Measurements from ENCODE around the gene GDF2.

The GDF2 gene

GRCh38 chr10:47314416-47314970 lies 7.8 kb upstream of the GDF2 start:
- no peak for FAIRE-seq

DNA sequence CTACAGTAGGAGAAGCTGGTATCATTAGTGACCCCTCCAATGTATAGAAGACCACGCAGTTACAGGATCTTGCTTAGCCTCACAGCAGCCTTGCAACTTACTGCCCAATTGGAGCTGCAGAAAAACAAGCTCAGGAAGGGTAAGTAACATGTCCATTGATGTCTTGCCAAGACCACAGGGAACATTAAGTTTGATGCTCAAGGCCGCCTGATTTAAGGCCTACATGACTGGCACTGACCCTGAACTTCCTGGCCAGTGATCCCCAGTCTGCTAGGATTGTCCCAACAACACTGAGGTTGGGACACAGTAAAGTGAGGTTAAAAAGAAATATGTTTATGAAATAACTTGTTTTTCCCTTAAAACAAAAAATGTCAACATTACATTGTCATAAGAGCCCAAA lies 6.8 kb upstream of the GDF2 start:
- FAIRE-seq: no peak

GRCh38 chr10:47316131-47316530 lies 6.1 kb upstream of the GDF2 start:
- FAIRE-seq: no peak

- no peak for FAIRE-seq
Measured at GRCh38 chr10:47317251-47317650, 5.0 kb upstream of the GDF2 start.

DNA sequence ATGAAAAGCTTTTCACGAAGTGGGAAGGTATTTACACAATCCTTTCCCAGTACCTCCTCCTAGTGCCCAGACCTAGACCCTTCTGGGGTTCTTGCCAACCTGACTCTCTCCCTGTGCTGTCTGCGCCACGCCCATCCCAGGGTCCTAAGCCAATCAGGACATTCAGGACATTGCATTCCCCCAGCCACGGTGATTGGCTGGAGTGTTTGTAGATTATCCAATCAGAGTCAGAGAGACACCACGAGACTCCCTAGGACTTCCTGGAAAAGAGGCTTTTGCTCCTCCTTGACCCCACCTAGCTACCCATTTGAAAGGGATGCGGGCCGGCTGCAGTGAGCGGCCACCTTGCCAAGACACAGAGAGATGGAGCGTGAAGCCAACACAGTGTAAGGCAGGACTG lies 3.5 kb upstream of the GDF2 start:
- FAIRE-seq: no peak

GRCh38 chr10:47319784-47320183 lies 2.5 kb upstream of the GDF2 start:
- FAIRE-seq: no peak

DNA sequence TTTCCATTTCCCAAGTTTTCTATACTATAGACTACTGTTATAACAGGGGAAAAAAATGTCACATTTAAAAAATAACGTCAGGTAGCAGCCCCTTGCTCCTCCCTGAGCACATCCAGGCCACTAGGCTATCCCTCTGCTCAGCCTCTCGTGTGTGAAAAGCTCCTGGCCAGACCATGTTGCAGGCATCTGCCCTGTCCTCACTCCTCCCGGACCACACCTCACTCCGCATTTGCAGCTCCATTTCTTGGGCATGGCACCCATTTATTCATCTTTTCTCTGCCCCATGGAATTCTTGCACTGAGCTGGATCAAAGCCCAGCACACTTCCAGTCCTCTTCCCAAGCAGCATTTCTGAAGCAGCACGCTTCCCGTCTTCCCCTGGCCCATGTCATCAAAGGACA lies 1.4 kb upstream of the GDF2 start:
- no peak for FAIRE-seq

GRCh38 chr10:47321521-47322195 lies 596 bp upstream of the GDF2 start:
- FAIRE-seq: no peak

- FAIRE-seq: no peak
Measured at GRCh38 chr10:47323087-47323486, 833 bp downstream of the GDF2 start.

- FAIRE-seq: no peak
Measured at GRCh38 chr10:47323636-47324296, 1.5 kb downstream of the GDF2 start.

DNA sequence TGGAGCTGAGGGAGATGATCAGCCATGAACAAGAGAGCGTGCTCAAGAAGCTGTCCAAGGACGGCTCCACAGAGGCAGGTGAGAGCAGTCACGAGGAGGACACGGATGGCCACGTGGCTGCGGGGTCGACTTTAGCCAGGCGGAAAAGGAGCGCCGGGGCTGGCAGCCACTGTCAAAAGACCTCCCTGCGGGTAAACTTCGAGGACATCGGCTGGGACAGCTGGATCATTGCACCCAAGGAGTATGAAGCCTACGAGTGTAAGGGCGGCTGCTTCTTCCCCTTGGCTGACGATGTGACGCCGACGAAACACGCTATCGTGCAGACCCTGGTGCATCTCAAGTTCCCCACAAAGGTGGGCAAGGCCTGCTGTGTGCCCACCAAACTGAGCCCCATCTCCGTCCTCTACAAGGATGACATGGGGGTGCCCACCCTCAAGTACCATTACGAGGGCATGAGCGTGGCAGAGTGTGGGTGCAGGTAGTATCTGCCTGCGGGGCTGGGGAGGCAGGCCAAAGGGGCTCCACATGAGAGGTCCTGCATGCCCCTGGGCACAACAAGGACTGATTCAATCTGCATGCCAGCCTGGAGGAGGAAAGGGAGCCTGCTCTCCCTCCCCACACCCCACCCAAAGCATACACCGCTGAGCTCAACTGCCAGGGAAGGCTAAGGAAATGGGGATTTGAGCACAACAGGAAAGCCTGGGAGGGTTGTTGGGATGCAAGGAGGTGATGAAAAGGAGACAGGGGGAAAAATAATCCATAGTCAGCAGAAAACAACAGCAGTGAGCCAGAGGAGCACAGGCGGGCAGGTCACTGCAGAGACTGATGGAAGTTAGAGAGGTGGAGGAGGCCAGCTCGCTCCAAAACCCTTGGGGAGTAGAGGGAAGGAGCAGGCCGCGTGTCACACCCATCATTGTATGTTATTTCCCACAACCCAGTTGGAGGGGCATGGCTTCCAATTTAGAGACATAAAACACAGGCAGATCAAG lies 3.3 kb downstream of the GDF2 start:
- no peak for FAIRE-seq

- no peak for FAIRE-seq
Measured at GRCh38 chr10:47326306-47326926, 4.2 kb downstream of the GDF2 start.

DNA sequence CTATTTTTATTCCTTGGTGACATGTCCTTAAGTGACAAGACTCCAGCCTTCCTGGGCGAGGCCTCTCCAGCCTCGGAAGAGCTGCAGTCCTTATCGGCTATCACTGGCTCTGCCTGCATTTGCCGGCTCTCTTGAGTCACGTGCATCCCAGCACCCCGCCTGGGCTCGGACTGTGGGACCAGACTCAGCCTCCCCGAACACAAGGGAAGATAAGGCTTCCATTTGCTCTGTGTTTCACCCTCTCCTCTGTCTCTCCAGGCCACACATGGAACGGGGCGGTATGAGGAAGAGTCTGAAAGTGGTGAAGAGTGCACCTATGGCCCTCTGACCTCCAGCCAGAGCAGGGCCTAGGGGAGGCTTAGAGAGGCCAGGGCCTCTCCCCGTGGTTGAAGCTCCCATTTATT lies 4.7 kb downstream of the GDF2 start:
- no peak for FAIRE-seq

DNA sequence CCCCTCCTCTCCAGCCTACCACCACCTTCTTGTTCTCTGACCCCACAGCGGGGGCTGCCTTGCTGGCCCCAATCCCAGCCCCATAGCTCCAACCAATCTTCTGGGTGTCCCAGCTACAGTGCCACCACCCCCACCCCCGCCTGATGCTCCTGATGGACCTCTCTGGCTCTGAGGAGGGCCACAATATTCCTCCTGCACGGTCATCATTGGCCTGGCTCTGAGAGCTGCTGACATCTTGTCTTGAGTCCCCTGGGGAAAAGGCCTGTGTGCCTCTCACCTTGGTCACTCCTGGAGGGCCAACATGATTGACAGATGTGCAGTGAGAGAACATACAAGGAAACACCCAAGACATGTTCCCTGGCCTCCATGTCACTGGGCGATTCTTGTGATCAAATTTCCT lies 7.6 kb downstream of the GDF2 start:
- FAIRE-seq: no peak

- FAIRE-seq: no peak
Measured at GRCh38 chr10:47330366-47330765, 8.1 kb downstream of the GDF2 start.

DNA sequence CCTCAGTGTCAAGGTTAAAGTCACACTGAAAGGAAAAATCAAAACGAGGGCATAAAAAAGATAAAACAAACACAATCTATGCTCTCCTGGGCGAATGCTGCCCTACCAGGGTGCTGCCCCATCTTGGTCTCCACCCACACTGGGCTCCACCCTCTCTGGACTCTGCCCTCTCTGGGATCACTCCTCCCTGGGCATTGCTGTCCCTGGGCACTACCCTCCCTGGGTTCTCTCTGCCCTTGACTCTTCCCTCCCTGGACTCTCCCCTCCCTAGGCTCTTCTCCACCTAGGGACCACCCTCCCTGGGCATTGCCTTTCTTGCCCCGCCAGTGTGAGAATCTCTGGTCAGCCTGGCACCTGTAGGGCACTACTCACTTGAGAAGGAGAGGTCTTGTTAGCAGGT lies 8.6 kb downstream of the GDF2 start:
- FAIRE-seq: no peak

DNA sequence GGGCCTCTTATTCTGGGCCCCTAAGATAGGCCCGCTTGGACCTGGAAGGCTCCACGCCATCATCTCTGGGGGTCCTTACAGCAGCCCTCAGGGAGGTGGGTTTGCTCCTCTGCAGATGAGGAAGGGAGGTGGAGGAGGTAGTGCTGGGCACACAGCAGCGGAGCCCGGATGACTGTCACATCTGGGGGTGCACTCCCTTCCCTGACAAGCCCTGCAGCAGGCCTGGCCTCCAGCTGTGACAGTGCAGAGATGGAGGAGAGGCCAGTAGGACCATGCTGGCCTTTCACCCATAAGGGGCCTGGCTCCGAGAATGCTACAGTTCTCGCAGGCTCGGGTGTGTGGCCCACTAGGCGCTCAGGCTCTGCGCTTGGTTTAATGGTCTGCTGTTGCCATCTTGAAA lies 9.2 kb downstream of the GDF2 start:
- no peak for FAIRE-seq

DNA sequence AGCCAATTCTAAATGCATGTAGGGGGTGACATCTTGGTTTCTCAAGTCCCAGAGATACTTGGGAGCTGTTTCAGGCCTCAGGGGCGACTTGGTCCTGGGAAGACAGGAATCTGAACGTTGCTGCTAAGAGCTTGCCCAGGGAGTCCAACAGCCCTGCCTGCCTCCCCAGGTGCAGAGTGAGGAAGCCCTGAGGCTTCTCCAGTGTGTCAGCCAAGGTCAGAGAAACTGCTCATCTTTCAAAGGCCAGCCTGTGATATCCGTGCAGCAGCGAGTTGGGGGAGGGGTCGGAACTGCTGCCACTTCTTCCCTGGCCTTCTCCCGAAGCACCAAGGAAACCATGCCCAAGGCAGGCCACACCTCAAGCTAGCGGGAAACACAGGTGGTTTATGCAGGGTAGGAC lies 9.7 kb downstream of the GDF2 start:
- no peak for FAIRE-seq

DNA sequence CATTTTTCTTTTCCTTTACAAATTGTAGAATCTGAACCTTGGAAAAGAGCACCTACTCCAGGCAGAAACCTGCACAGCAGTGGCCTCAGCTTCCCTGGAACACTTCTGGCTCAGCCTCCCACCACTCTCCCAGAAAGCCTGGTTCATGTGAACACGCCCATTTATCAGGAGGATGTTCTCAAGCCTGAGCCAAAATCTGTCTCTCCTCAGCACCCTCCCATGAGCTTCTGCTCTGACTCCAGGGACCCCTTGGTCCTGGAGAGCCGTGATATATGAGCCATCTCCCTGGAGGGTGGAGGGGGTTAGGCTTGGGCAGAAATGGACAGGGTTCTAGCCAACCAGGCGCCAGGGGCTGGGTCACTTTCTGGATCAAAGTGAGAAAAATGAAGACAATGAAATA lies 10.1 kb downstream of the GDF2 start:
- no peak for FAIRE-seq

DNA sequence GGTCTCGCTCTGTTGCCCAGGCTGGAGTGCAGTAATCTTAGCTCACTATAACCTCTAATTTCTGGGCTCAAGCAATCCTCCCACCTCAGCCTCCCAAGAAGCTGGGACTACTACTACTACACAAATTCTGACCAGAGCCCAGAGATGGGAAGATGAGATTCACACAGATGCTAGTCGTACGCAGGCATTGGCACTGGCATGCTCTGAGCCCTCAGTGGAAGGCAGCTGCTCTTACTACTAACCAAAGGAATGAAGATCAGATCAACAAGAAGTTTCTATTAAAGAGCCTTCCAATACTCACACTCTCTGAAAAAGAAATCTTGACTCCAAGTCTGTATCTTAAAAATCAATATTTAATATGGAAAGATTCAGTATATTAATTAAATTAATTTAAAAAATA lies 10.7 kb downstream of the GDF2 start:
- no peak for FAIRE-seq

DNA sequence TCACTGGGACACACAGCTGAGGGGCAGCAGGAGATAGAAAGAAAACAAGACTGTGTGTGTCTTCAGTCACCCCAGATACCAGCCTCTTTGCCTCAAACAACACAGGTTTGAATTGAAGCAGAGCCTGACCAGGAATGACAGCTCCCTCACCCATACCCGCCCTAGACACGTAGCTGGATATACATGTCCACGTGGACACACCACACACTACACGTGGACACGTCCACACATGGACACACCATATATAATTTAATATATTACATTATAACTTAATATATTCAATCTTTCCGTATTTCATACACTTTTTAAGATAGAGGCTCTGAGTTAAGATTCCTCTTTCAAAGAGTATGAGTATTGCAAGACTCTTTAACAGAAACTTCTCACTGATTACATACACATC lies 11.3 kb downstream of the GDF2 start:
- no peak for FAIRE-seq

DNA sequence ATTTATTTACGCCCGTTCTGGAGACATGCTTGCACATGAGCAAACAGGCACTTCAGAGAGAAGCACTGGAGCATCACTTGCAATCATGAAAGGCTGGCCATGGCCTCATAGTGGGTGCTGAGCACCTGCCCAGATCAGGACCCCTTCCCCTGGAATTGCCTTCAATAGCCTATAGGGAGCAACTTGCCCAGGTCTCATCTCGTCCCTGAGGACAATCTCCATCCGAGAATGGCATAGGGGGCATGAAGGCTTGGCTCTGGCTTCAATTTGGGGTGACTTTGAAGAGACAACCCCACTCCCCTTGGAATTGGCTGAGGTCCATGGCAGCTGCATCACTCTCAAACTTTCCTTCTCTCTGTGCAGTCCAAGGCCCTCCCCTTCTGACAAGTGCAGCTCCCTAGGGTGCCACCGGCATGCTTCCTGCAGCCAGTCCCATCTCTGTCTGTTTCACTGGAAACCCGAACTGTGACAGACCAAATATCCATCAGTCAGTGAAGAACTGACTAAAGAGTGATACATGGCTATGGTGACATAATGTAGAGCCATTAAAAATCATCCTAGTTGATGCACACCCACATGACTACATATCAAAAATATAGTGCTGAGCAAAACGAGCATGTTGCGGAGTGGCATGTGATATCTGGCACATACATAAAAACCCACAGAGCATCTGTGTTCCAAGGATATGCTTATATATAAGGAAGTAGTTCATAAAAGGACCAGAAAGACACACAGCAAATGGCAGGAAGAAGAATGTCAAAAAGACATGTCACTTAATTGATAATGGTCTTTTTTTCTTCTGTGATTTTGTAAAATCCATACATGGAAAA lies 12.4 kb downstream of the GDF2 start:
- FAIRE-seq: no peak
